HEK293 (cell line): ENCODE data around the gene MED17.
"Not testable (repeated sequence)": the region's sequence is repeated elsewhere in the genome, so short reads cannot be mapped to it uniquely, and the experiment has no call there.

Experiments
- CTCF ChIA-PET: fragments of 350-600 bp; formaldehyde crosslinking; extraction: SDS; loops from one replicate; lab custom pipeline; 2021; ENCODE audit warnings: antibody characterized with exemption; lab: Yijun Ruan, JAX
- POLR2A ChIA-PET: fragments of 300-600 bp; formaldehyde crosslinking; extraction: SDS; loops from one replicate; lab custom pipeline; 2020; ENCODE audit warnings: antibody characterized with exemption, inconsistent platforms; lab: Yijun Ruan, JAX
- H3K27ac ChIP-seq: fragments of 200-500 bp; sonication (Bioruptor generic); 2 replicates; pipeline ENCODE4 v1.5.1; 2014; ENCODE audit warnings: low read depth, low read length, control low read depth, inconsistent platforms; ENCODE audit errors: extremely low read depth
- H3K36me3 ChIP-seq, 2 experiments: fragments of 200-500 bp in 1 of 2; sonication (Bioruptor generic) in 1 of 2; 1 replicate in 1 of 2; 2 replicates in 1 of 2; pipeline ENCODE4 v1.5.1; 2014 to 2017; ENCODE audit warnings: inconsistent platforms in 2 of 2, low read length in 2 of 2; ENCODE audit not compliant: control insufficient read depth in 2 of 2, insufficient read depth in 1 of 2
- H3K4me1 ChIP-seq: fragments of 200-500 bp; sonication (Bioruptor generic); 2 replicates; pipeline ENCODE4 v1.5.1; 2014; ENCODE audit warnings: mild to moderate bottlenecking, low read length, inconsistent platforms; ENCODE audit not compliant: control insufficient read depth, insufficient read depth
- H3K4me3 ChIP-seq: 2 replicates; pipeline ENCODE4 v1.5.1; 2011; ENCODE audit warnings: low read depth, mild to moderate bottlenecking, control low read depth, low read length, moderate library complexity
- H3K9me3 ChIP-seq: fragments of 200-500 bp; sonication (Bioruptor generic); 2 replicates; pipeline ENCODE4 v1.5.1; 2014; ENCODE audit warnings: low read depth, low read length, inconsistent platforms; ENCODE audit not compliant: control insufficient read depth, insufficient read depth
- GLIS2 ChIP-seq: fragments of 450-650 bp; formaldehyde crosslinking; IDR thresholded peaks from 2 replicates; pipeline ENCODE4 v1.5.1; 2016; ENCODE audit warnings: missing biosample characterization, missing genetic modification characterization
- RBAK ChIP-seq: fragments of 450-650 bp; formaldehyde crosslinking; IDR thresholded peaks from 2 replicates; pipeline ENCODE4 v1.5.1; 2016; ENCODE audit warnings: missing biosample characterization, missing genetic modification characterization
- ZBTB1 ChIP-seq: fragments of 450-650 bp; formaldehyde crosslinking; IDR thresholded peaks from 2 replicates; pipeline ENCODE4 v1.5.1; 2016; ENCODE audit warnings: missing biosample characterization, missing genetic modification characterization
- ZBTB7A ChIP-seq: fragments of 450-650 bp; formaldehyde crosslinking; IDR thresholded peaks from 2 replicates; pipeline ENCODE4 v1.5.1; 2016; ENCODE audit warnings: low read depth, missing biosample characterization, missing genetic modification characterization
- ZFP37 ChIP-seq: fragments of 450-650 bp; formaldehyde crosslinking; IDR thresholded peaks from 2 replicates; pipeline ENCODE4 v1.5.1; 2016; ENCODE audit warnings: missing biosample characterization, missing genetic modification characterization
- ZNF10 ChIP-seq: fragments of 450-650 bp; formaldehyde crosslinking; IDR thresholded peaks from 2 replicates; pipeline ENCODE4 v1.5.1; 2017; ENCODE audit warnings: missing biosample characterization, missing genetic modification characterization
- ZNF121 ChIP-seq: fragments of 450-650 bp; formaldehyde crosslinking; IDR thresholded peaks from 2 replicates; pipeline ENCODE4 v1.5.1; 2016; ENCODE audit warnings: missing biosample characterization, missing genetic modification characterization
- ZNF138 ChIP-seq: fragments of 450-650 bp; formaldehyde crosslinking; IDR thresholded peaks from 2 replicates; pipeline ENCODE4 v1.5.1; 2016; ENCODE audit warnings: missing biosample characterization, missing genetic modification characterization, borderline replicate concordance
- ZNF146 ChIP-seq: fragments of 450-650 bp; formaldehyde crosslinking; IDR thresholded peaks from 2 replicates; pipeline ENCODE4 v1.5.1; 2016; ENCODE audit warnings: missing biosample characterization, missing genetic modification characterization
- ZNF175 ChIP-seq: fragments of 450-650 bp; formaldehyde crosslinking; IDR thresholded peaks from 2 replicates; pipeline ENCODE4 v1.5.1; 2016; ENCODE audit warnings: missing biosample characterization, missing genetic modification characterization
- ZNF221 ChIP-seq: fragments of 450-650 bp; formaldehyde crosslinking; IDR thresholded peaks from 2 replicates; pipeline ENCODE4 v1.5.1; 2017; ENCODE audit warnings: missing biosample characterization, missing genetic modification characterization, borderline replicate concordance
- ZNF677 ChIP-seq: fragments of 450-650 bp; IDR thresholded peaks from 2 replicates; pipeline ENCODE4 v1.5.0; 2018; ENCODE audit warnings: missing biosample characterization, mild to moderate bottlenecking, missing genetic modification characterization, moderate library complexity
- ZNF830 ChIP-seq: fragments of 450-650 bp; IDR thresholded peaks from 2 replicates; pipeline ENCODE4 v1.5.0; 2018; ENCODE audit warnings: missing biosample characterization, missing genetic modification characterization, low read depth, mild to moderate bottlenecking, moderate library complexity
- ZSCAN23 ChIP-seq: fragments of 450-650 bp; formaldehyde crosslinking; IDR thresholded peaks from 2 replicates; pipeline ENCODE4 v1.5.1; 2016; ENCODE audit warnings: missing biosample characterization, missing genetic modification characterization
- TF ChIP-seq, protein P1 (sequence below): fragments of 450-650 bp; formaldehyde crosslinking; IDR thresholded peaks from 2 replicates; pipeline ENCODE4 v1.5.1; 2017; ENCODE audit warnings: missing biosample characterization, mild to moderate bottlenecking, missing genetic modification characterization, moderate library complexity
- TF ChIP-seq, protein P2 (sequence below): fragments of 450-650 bp; formaldehyde crosslinking; IDR thresholded peaks from 2 replicates; pipeline ENCODE4 v1.5.1; 2016; ENCODE audit warnings: missing biosample characterization, missing genetic modification characterization
- TF ChIP-seq, protein P3 (sequence below): fragments of 450-650 bp; formaldehyde crosslinking; IDR thresholded peaks from 2 replicates; pipeline ENCODE4 v1.5.1; 2016; ENCODE audit warnings: missing biosample characterization, missing genetic modification characterization, borderline replicate concordance
- TF ChIP-seq, protein P4 (sequence below): fragments of 450-650 bp; formaldehyde crosslinking; IDR thresholded peaks from 2 replicates; pipeline ENCODE4 v1.5.1; 2016; ENCODE audit warnings: missing biosample characterization, missing genetic modification characterization

The MED17 gene

DNA sequence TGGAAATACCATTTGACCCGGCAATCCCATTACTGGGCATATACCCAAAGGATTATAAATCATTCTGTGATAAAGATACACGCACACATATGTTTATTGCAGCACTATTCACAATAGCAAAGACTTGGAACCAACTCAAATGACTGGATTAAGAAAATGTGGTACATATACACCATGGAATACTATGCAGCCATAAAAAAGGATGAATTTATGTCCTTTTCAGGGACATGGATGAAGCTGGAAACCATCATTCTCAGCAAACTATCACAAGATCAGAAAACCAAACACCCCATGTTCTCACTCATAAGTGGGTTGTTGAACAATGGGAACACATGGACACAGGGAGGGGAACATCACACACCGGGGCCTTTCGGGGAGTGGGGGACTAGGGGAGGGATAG lies 25.0 kb upstream of the MED17 start:
- CTCF ChIA-PET, H3K4me1 ChIP-seq, H3K9me3 ChIP-seq, H3K4me3 ChIP-seq, POLR2A ChIA-PET: not testable (repeated sequence)
- H3K36me3 ChIP-seq: peaks cover 0 to 67% of the 10 kb centered on the region in 2 experiments; a peak in 2 of 3 replicates
- peak; percentile 90 for TF ChIP-seq ZNF146 (tag by site-specific recombination)
- TF ChIP-seq, all 188 proteins: peak for 1; not testable (repeated sequence) for 187
- not testable (repeated sequence) for H3K27ac ChIP-seq

DNA sequence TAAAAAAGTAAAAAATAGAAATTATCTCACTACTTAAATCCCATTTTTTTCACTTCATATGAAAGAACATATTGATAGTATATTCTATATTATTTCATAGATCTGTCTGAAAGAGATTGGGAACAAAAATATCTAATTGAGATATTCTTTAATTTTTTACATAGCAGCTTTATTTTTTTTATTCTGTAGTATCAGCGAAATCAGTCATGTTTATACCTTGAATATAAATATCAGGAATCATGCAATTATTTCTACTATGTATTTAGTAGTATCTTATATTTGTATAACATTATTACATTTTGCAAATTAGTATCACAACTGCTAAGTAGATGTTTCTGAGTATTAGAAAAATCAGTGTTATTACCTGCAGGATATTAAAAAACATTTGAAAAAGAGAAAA lies 22.2 kb upstream of the MED17 start:
- H3K27ac ChIP-seq: no peak overlapping the region
- CTCF ChIA-PET: no interaction called here
- H3K36me3 ChIP-seq: peaks cover 0 to 55% of the 10 kb centered on the region in 2 experiments; a peak in 2 of 3 replicates
- TF ChIP-seq ZNF10: no peak
- TF ChIP-seq ZNF830 (tag by site-specific recombination): no peak
- TF ChIP-seq ZBTB1: no peak
- TF ChIP-seq GLIS2 (tag by site-specific recombination): no peak
- no peak for TF ChIP-seq ZNF677
- TF ChIP-seq ZSCAN23 (tag by site-specific recombination): no peak
- TF ChIP-seq, protein P1, sequence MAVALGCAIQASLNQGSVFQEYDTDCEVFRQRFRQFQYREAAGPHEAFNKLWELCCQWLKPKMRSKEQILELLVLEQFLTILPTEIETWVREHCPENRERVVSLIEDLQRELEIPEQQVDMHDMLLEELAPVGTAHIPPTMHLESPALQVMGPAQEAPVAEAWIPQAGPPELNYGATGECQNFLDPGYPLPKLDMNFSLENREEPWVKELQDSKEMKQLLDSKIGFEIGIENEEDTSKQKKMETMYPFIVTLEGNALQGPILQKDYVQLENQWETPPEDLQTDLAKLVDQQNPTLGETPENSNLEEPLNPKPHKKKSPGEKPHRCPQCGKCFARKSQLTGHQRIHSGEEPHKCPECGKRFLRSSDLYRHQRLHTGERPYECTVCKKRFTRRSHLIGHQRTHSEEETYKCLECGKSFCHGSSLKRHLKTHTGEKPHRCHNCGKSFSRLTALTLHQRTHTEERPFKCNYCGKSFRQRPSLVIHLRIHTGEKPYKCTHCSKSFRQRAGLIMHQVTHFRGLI: no peak
- TF ChIP-seq, protein P2, sequence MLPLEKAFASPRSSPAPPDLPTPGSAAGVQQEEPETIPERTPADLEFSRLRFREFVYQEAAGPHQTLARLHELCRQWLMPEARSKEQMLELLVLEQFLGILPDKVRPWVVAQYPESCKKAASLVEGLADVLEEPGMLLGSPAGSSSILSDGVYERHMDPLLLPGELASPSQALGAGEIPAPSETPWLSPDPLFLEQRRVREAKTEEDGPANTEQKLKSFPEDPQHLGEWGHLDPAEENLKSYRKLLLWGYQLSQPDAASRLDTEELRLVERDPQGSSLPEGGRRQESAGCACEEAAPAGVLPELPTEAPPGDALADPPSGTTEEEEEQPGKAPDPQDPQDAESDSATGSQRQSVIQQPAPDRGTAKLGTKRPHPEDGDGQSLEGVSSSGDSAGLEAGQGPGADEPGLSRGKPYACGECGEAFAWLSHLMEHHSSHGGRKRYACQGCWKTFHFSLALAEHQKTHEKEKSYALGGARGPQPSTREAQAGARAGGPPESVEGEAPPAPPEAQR (tag by site-specific recombination): no peak
- no peak for TF ChIP-seq ZFP37 (tag by site-specific recombination)
- no peak for TF ChIP-seq RBAK (tag by site-specific recombination)
- TF ChIP-seq, protein P3, sequence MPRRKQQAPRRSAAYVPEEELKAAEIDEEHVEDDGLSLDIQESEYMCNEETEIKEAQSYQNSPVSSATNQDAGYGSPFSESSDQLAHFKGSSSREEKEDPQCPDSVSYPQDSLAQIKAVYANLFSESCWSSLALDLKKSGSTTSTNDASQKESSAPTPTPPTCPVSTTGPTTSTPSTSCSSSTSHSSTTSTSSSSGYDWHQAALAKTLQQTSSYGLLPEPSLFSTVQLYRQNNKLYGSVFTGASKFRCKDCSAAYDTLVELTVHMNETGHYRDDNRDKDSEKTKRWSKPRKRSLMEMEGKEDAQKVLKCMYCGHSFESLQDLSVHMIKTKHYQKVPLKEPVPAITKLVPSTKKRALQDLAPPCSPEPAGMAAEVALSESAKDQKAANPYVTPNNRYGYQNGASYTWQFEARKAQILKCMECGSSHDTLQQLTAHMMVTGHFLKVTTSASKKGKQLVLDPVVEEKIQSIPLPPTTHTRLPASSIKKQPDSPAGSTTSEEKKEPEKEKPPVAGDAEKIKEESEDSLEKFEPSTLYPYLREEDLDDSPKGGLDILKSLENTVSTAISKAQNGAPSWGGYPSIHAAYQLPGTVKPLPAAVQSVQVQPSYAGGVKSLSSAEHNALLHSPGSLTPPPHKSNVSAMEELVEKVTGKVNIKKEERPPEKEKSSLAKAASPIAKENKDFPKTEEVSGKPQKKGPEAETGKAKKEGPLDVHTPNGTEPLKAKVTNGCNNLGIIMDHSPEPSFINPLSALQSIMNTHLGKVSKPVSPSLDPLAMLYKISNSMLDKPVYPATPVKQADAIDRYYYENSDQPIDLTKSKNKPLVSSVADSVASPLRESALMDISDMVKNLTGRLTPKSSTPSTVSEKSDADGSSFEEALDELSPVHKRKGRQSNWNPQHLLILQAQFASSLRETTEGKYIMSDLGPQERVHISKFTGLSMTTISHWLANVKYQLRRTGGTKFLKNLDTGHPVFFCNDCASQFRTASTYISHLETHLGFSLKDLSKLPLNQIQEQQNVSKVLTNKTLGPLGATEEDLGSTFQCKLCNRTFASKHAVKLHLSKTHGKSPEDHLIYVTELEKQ (tag by site-specific recombination): no peak
- TF ChIP-seq ZBTB7A (tag by site-specific recombination): no peak
- TF ChIP-seq ZNF175 (tag by site-specific recombination): no peak
- H3K4me3 ChIP-seq: no peak overlapping the region
- H3K4me1 ChIP-seq: no peaks in the 10 kb centered on the region
- no peaks in the 10 kb centered on the region for H3K9me3 ChIP-seq
- POLR2A ChIA-PET: no interaction called here

DNA sequence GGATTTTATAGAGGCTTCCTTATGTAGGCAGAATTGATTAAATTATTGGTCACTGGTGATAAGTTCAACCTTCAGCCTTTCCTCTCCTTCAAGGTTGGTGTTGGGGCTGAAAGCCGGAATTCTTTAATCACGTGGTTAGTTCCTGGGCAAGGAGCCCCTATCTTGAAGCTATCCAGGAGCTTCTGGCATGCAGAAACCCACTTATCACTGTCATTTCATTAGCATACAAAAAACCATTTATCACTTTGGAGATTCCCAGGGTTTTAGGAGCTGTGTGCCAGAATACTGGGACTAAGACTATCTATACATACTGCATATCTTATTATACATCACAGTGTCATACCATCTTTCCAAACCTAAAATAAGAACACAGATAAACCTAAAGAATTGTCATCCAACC lies 18.5 kb upstream of the MED17 start:
- ChIA-PET POLR2A (interaction anchor here (2.2 kb wide), 1 partner anchor 24 kb away, joined by 4 read pairs; the partner anchor contains the start of genes C11orf54 and TAF1D), CTCF (no interaction called here)
- Histone ChIP-seq H3K9me3 (no peaks in the 10 kb centered on the region), H3K4me1 (no peaks in the 10 kb centered on the region), H3K4me3 (no peak overlapping the region), H3K27ac (no peak overlapping the region), H3K36me3 (peaks cover 0 to 24% of the 10 kb centered on the region in 2 experiments; a peak in 1 of 3 replicates)
- TF ChIP-seq, protein P1: no peak
- TF ChIP-seq, protein P4, sequence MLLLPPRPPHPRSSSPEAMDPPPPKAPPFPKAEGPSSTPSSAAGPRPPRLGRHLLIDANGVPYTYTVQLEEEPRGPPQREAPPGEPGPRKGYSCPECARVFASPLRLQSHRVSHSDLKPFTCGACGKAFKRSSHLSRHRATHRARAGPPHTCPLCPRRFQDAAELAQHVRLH (tag by site-specific recombination): no peak
- TF ChIP-seq ZNF121 (tag by site-specific recombination) (no peak), ZNF138 (tag by site-specific recombination) (no peak), ZNF221 (tag by site-specific recombination) (no peak)
